Tibial artery (tissue), 4 donors: ENCODE measurements around the gene SPATA2.

ENCODE experiments used
- DNase-seq, 2 donors: peaks; one replicate each; pipeline ENCODE4 v3.0.0-alpha.2; 2019
- H3K27ac ChIP-seq, 2 donors: fragments of 200-600 bp; sonication (generic) in 1 of 2; 1 replicate in 1 of 2; 2 replicates in 1 of 2; pipeline ENCODE4 v1.5.1; 2018 to 2019; ENCODE audit warnings: mild to moderate bottlenecking in 1 of 2
- H3K27me3 ChIP-seq, 2 donors: fragments of 200-600 bp; sonication (generic) in 1 of 2; one replicate each; pipeline versions ENCODE4 v1.5.1 to v1.6.0; 2016 to 2019
- H3K36me3 ChIP-seq, 3 donors: fragments of 200-600 bp; sonication (generic) in 2 of 3; one replicate each; pipeline ENCODE4 v1.5.1; 2016 to 2019; ENCODE audit warnings: mild to moderate bottlenecking in 2 of 3
- H3K4me1 ChIP-seq, 4 donors: fragments of 200-600 bp; sonication (generic) in 2 of 4; 1 replicate in 3 of 4; 2 replicates in 1 of 4; pipeline ENCODE4 v1.5.1; 2016 to 2019
- H3K4me3 ChIP-seq, 2 donors: fragments of 200-600 bp; sonication (generic) in 1 of 2; 1 replicate in 1 of 2; 2 replicates in 1 of 2; pipeline ENCODE4 v1.5.1; 2018 to 2019; ENCODE audit warnings: mild to moderate bottlenecking in 2 of 2
- H3K9me3 ChIP-seq, 3 donors: fragments of 200-600 bp; sonication (generic) in 1 of 3; one replicate each; pipeline ENCODE4 v1.5.1; 2016 to 2019
- CTCF ChIP-seq, 2 experiments: fragments of 200-600 bp in 1 of 2; fragments of 450-650 bp in 1 of 2; IDR thresholded peaks; one replicate each; pipeline ENCODE4 v1.5.1; 2017 to 2019; ENCODE audit warnings: antibody characterized with exemption in 2 of 2, mild to moderate bottlenecking in 1 of 2, moderate library complexity in 1 of 2
- intact Hi-C: fragments of 100-400 bp; cut with DNase I; formaldehyde crosslinking; loops from one replicate; pipeline ENCODE4 v1.15.0; 2023; ENCODE audit warnings: low total_unique reads

SPATA2 gene

GRCh38 chr20:49908258-49908565, 7.1 kb downstream of the SPATA2 start:
- no peak for TF ChIP-seq CTCF (IDR thresholded peaks at IDR 0.05)
- Histone ChIP-seq H3K36me3 (peaks cover 32 to 66% (median 45%) of the 10 kb centered on the region in 3 donors), H3K9me3 (no peaks in the 10 kb centered on the region), H3K27ac (no peak overlapping the region), H3K27me3 (no peaks in the 10 kb centered on the region), H3K4me3 (no peak overlapping the region), H3K4me1 (peaks cover 0 to 20% (median 3%) of the 10 kb centered on the region in 4 donors)
- intact Hi-C loops = no loop called here
- peak in 1 of 2 donors; percentile 23 for DNase-seq

GRCh38 chr20:49907405-49908257, 7.7 kb downstream of the SPATA2 start:
- intact Hi-C loops = no loop called here
- H3K9me3 ChIP-seq = no peaks in the 10 kb centered on the region
- no peaks in the 10 kb centered on the region for H3K27me3 ChIP-seq
- no peak overlapping the region for H3K4me3 ChIP-seq
- TF ChIP-seq CTCF (IDR thresholded peaks at IDR 0.05) = no peak
- H3K27ac ChIP-seq = no peak overlapping the region
- DNase-seq = peak in 1 of 2 donors; percentile 34
- H3K4me1 ChIP-seq = peaks cover 0 to 15% (median 0%) of the 10 kb centered on the region in 4 donors
- peaks cover 32 to 66% (median 45%) of the 10 kb centered on the region in 3 donors for H3K36me3 ChIP-seq

- peaks cover 0 to 11% (median 0%) of the 10 kb centered on the region in 4 donors for H3K4me1 ChIP-seq
- no peak overlapping the region for H3K4me3 ChIP-seq
- intact Hi-C loops = no loop called here
- H3K36me3 ChIP-seq = peaks cover 32 to 66% (median 45%) of the 10 kb centered on the region in 3 donors
- no peaks in the 10 kb centered on the region for H3K27me3 ChIP-seq
- TF ChIP-seq CTCF (IDR thresholded peaks at IDR 0.05) = no peak
- peak in 1 of 2 donors; percentile 7 for DNase-seq
- no peaks in the 10 kb centered on the region for H3K9me3 ChIP-seq
- H3K27ac ChIP-seq = no peak overlapping the region
These were observed 8.6 kb downstream of the SPATA2 start for GRCh38 chr20:49906615-49907154.

GRCh38 chr20:49906101-49906604, 9.2 kb downstream of the SPATA2 start:
- Histone ChIP-seq H3K9me3 (no peaks in the 10 kb centered on the region), H3K27me3 (no peaks in the 10 kb centered on the region), H3K27ac (no peak overlapping the region), H3K4me3 (no peak overlapping the region), H3K4me1 (peaks cover 0 to 11% (median 0%) of the 10 kb centered on the region in 4 donors), H3K36me3 (peaks cover 32 to 66% (median 45%) of the 10 kb centered on the region in 3 donors)
- no peak for DNase-seq
- intact Hi-C loops = no loop called here
- TF ChIP-seq CTCF (IDR thresholded peaks at IDR 0.05) = no peak

- no peak overlapping the region for H3K4me3 ChIP-seq
- no peak overlapping the region for H3K27ac ChIP-seq
- peaks cover 32 to 66% (median 45%) of the 10 kb centered on the region in 3 donors for H3K36me3 ChIP-seq
- no peaks in the 10 kb centered on the region for H3K27me3 ChIP-seq
- no peaks in the 10 kb centered on the region for H3K9me3 ChIP-seq
- peak in 1 of 2 donors; percentile 57 for DNase-seq
- intact Hi-C loops = no loop called here
- no peak for TF ChIP-seq CTCF (IDR thresholded peaks at IDR 0.05)
- peaks cover 0 to 11% (median 0%) of the 10 kb centered on the region in 4 donors for H3K4me1 ChIP-seq
These were observed 9.8 kb downstream of the SPATA2 start for GRCh38 chr20:49905415-49906091.
